WERI-Rb-1 (cell line): ENCODE measurements around the gene APOBEC2.
"Not testable (repeated sequence)": the region's sequence is repeated elsewhere in the genome, so short reads cannot be mapped to it uniquely, and the experiment has no call there.

Source experiments
- DNase-seq: peaks from one replicate; pipeline ENCODE4 v3.0.0-alpha.2; 2020
- H3K27ac ChIP-seq: fragments of 250-450 bp; sonication (Bioruptor Pico); 2 replicates; pipeline ENCODE4 v1.5.1; 2020; ENCODE audit warnings: mild to moderate bottlenecking, moderate library complexity
- H3K27me3 ChIP-seq: fragments of 250-450 bp; sonication (Bioruptor Pico); 2 replicates; pipeline ENCODE4 v1.5.1; 2021; ENCODE audit warnings: mild to moderate bottlenecking, low read depth, moderate library complexity; ENCODE audit not compliant: insufficient read depth, severe bottlenecking
- H3K36me3 ChIP-seq: fragments of 250-450 bp; sonication (Bioruptor Pico); 2 replicates; pipeline ENCODE4 v1.5.1; 2020; ENCODE audit warnings: mild to moderate bottlenecking, moderate library complexity
- H3K4me3 ChIP-seq: 2 replicates; pipeline ENCODE4 v1.5.1; 2011; ENCODE audit warnings: low read depth, mild to moderate bottlenecking, control low read depth, low read length
- H3K9me3 ChIP-seq: fragments of 250-450 bp; sonication (Bioruptor Pico); 2 replicates; pipeline ENCODE4 v1.5.1; 2021; ENCODE audit warnings: mild to moderate bottlenecking, moderate library complexity; ENCODE audit not compliant: severe bottlenecking
- CTCF ChIP-seq: IDR thresholded peaks from 2 replicates; pipeline ENCODE4 v1.5.1; 2011; ENCODE audit warnings: low read depth, mild to moderate bottlenecking, control low read depth, inconsistent platforms, low read length

Gene APOBEC2

GRCh38 chr6:41013466-41014153 lies 39.4 kb upstream of the APOBEC2 start:
- H3K4me3 ChIP-seq = no peak overlapping the region
- H3K9me3 ChIP-seq = peaks cover 2% of the 10 kb centered on the region
- H3K27ac ChIP-seq = no peak overlapping the region
- TF ChIP-seq CTCF = no peak
- peaks cover 5% of the 10 kb centered on the region for H3K27me3 ChIP-seq
- DNase-seq = no peak
- no peaks in the 10 kb centered on the region for H3K36me3 ChIP-seq

- Histone ChIP-seq H3K36me3 (no peaks in the 10 kb centered on the region), H3K9me3 (peaks cover 2% of the 10 kb centered on the region), H3K27me3 (peaks cover 5% of the 10 kb centered on the region), H3K4me3 (no peak overlapping the region), H3K27ac (no peak overlapping the region)
- DNase-seq = no peak
- TF ChIP-seq CTCF = no peak
Observed at GRCh38 chr6:41014780-41015179, 38.2 kb upstream of the APOBEC2 start.

- H3K4me3 ChIP-seq, DNase-seq, H3K36me3 ChIP-seq: not testable (repeated sequence)
Observed at GRCh38 chr6:41015860-41016259, 37.1 kb upstream of the APOBEC2 start.

GRCh38 chr6:41017663-41018062 lies 35.3 kb upstream of the APOBEC2 start:
- Histone ChIP-seq H3K27ac (no peak overlapping the region), H3K4me3 (no peak overlapping the region), H3K36me3 (no peaks in the 10 kb centered on the region), H3K27me3 (no peaks in the 10 kb centered on the region), H3K9me3 (peaks cover 6% of the 10 kb centered on the region)
- no peak for TF ChIP-seq CTCF
- DNase-seq = no peak

More at GRCh38 chr6:41015860-41016259, 37.1 kb upstream of the APOBEC2 start:
- H3K27me3 ChIP-seq, H3K9me3 ChIP-seq, H3K27ac ChIP-seq: not testable (repeated sequence)

- no peaks in the 10 kb centered on the region for H3K27me3 ChIP-seq
- peak; percentile 64 for DNase-seq
- H3K27ac ChIP-seq = no peak overlapping the region
- no peak overlapping the region for H3K4me3 ChIP-seq
- H3K36me3 ChIP-seq = no peaks in the 10 kb centered on the region
- peaks cover 3% of the 10 kb centered on the region for H3K9me3 ChIP-seq
- peak; percentile 47 for TF ChIP-seq CTCF
Observed at GRCh38 chr6:41021832-41022231, 31.2 kb upstream of the APOBEC2 start.

- no peak for TF ChIP-seq CTCF
- no peaks in the 10 kb centered on the region for H3K27me3 ChIP-seq
- no peak overlapping the region for H3K4me3 ChIP-seq
- peaks cover 3% of the 10 kb centered on the region for H3K9me3 ChIP-seq
- DNase-seq = no peak
- H3K27ac ChIP-seq = no peak overlapping the region
- no peaks in the 10 kb centered on the region for H3K36me3 ChIP-seq
Observed at GRCh38 chr6:41022294-41022693, 30.7 kb upstream of the APOBEC2 start.
